IPS DF 4.7 (cell line): Measurements from ENCODE around the gene SULT4A1.

Experiments
- DNase-seq: peaks from one replicate; pipeline ENCODE4 v3.0.0-alpha.2; 2013; ENCODE audit warnings: low spot score; ENCODE audit errors: extremely low read depth

SULT4A1 gene

GRCh38 chr22:43812149-43812842 is 50.0 kb downstream of the SULT4A1 start, which contains the start of gene EFCAB6:
EFCAB6 (minus strand) TSS chr22:43812305; CDS start chr22:43782318, 29,987 bp downstream.
- DNase-seq: peak; percentile 75

- no peak for DNase-seq
Measured at GRCh38 chr22:43811777-43812148, 50.5 kb downstream of the SULT4A1 start.

- no peak for DNase-seq
Measured at GRCh38 chr22:43802897-43803495, 59.3 kb downstream of the SULT4A1 start.

GRCh38 chr22:43800970-43801369 is 61.3 kb downstream of the SULT4A1 start:
- no peak for DNase-seq

GRCh38 chr22:43798492-43798891 is 63.8 kb downstream of the SULT4A1 start:
- DNase-seq: no peak

GRCh38 chr22:43796567-43796966 is 65.7 kb downstream of the SULT4A1 start:
- DNase-seq: peak; percentile 19

GRCh38 chr22:43795320-43795719 is 67.0 kb downstream of the SULT4A1 start:
- no peak for DNase-seq

- DNase-seq: no peak
Measured at GRCh38 chr22:43792905-43793304, 69.4 kb downstream of the SULT4A1 start.

- no peak for DNase-seq
Measured at GRCh38 chr22:43789452-43789851, 72.9 kb downstream of the SULT4A1 start.

- DNase-seq: no peak
Measured at GRCh38 chr22:43783777-43784176, 78.5 kb downstream of the SULT4A1 start.

- no peak for DNase-seq
Measured at GRCh38 chr22:43782448-43782847, 79.9 kb downstream of the SULT4A1 start.

GRCh38 chr22:43777286-43777685 is 85.0 kb downstream of the SULT4A1 start:
- no peak for DNase-seq

- no peak for DNase-seq
Measured at GRCh38 chr22:43776081-43776670, 86.1 kb downstream of the SULT4A1 start.
